Tibial nerve (tissue), 4 donors: ENCODE data around the gene TTC33.

Experiments used
- EP300 ChIP-seq, 2 donors: sonication (generic); formaldehyde crosslinking; IDR thresholded peaks; one replicate each; pipeline ENCODE4 v1.6.1; 2017; ENCODE audit warnings: antibody characterized with exemption in 2 of 2, mild to moderate bottlenecking in 1 of 2
- POLR2A ChIP-seq, 2 donors: fragments of 450-650 bp; IDR thresholded peaks; one replicate each; pipeline ENCODE4 v1.6.1; 2017; ENCODE audit warnings: antibody characterized with exemption in 2 of 2, mild to moderate bottlenecking in 2 of 2, moderate library complexity in 2 of 2
- TF ChIP-seq, protein P1 (sequence below), 5 experiments: fragments of 200-600 bp in 3 of 5; fragments of 450-650 bp in 2 of 5; sonication (generic) in 3 of 5; IDR thresholded peaks; one replicate each; pipeline ENCODE4 v1.5.1; 2016 to 2019; ENCODE audit warnings: antibody characterized with exemption in 5 of 5, mild to moderate bottlenecking in 3 of 5, moderate library complexity in 2 of 5

DNA sequence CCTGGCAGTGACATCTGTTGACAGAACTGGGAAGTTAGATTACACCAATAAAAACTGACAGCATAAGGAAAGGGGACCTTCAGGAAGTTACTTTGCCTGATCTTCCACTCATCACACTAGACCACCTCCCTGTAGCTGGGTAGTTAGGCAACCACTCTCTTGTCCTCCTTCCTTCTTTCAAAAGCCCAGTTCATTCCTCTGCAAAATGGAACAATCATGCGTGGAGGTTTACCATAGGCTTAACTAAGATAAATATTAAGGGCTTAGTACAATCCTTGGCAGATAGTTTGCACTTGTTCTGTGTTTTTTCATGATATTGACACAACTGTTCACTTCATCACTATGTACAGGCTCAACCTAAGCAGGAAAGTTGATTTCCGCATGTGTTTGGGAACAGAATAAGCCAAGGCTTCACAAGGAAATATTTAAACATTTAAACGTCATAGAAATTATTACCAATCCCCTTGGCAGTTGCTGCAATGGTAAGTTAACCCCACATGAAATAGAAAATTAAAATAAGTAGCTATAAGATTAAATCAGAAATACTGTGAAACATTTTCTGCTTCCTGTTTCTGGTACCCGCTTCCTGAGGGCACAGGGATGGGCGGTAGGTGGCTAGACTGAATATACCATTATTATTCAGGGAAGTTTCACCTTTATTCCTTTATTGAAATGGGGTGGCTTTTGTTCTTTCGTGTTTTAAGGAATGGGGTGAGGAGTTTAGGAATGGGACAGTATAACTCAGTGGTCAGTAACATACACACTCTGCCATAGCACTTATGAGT, 86.0 kb downstream of the TTC33 start:
- TF ChIP-seq EP300 (IDR thresholded peaks at IDR 0.05) (no peak), POLR2A (IDR thresholded peaks at IDR 0.05) (no peak)
- TF ChIP-seq, protein P1, sequence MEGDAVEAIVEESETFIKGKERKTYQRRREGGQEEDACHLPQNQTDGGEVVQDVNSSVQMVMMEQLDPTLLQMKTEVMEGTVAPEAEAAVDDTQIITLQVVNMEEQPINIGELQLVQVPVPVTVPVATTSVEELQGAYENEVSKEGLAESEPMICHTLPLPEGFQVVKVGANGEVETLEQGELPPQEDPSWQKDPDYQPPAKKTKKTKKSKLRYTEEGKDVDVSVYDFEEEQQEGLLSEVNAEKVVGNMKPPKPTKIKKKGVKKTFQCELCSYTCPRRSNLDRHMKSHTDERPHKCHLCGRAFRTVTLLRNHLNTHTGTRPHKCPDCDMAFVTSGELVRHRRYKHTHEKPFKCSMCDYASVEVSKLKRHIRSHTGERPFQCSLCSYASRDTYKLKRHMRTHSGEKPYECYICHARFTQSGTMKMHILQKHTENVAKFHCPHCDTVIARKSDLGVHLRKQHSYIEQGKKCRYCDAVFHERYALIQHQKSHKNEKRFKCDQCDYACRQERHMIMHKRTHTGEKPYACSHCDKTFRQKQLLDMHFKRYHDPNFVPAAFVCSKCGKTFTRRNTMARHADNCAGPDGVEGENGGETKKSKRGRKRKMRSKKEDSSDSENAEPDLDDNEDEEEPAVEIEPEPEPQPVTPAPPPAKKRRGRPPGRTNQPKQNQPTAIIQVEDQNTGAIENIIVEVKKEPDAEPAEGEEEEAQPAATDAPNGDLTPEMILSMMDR (IDR thresholded peaks at IDR 0.05): no peak
